Prostate gland (tissue), 2 donors: ENCODE measurements around the gene ATF5. TPM values are rescaled to one million over a fixed set of nuclear protein-coding genes. Genes with fewer than 3 reads are reported as not detected.
"Not testable (repeated sequence)": the region's sequence is repeated elsewhere in the genome, so short reads cannot be mapped to it uniquely, and the experiment has no call there.

Experiments
- DNase-seq: peaks from one replicate; pipeline ENCODE4 v3.0.0-alpha.2; 2019; ENCODE audit warnings: low spot score
- H3K27ac ChIP-seq, 2 donors: fragments of 200-600 bp; sonication (generic); 2 replicates each; pipeline ENCODE4 v1.5.1; 2017 to 2019
- H3K27me3 ChIP-seq: fragments of 200-600 bp; sonication (generic); replicated peaks from 2 replicates; pipeline ENCODE4 v1.5.1; 2019; ENCODE audit not compliant: insufficient read depth
- H3K36me3 ChIP-seq, 2 donors: fragments of 200-600 bp; sonication (generic); 1 replicate in 1 of 2; 2 replicates in 1 of 2; pipeline versions ENCODE4 v1.5.1 to v1.8.1; 2017 to 2019
- H3K4me1 ChIP-seq: fragments of 200-600 bp; sonication (generic); replicated peaks from 2 replicates; pipeline ENCODE4 v1.5.1; 2019
- H3K4me3 ChIP-seq, 2 donors: fragments of 200-600 bp; sonication (generic); 2 replicates each; pipeline ENCODE4 v1.5.1; 2017 to 2019
- H3K9me3 ChIP-seq: fragments of 200-600 bp; sonication (generic); 2 replicates; pipeline ENCODE4 v1.5.1; 2017
- CTCF ChIP-seq, 4 experiments: fragments of 200-600 bp in 2 of 4; fragments of 450-650 bp in 2 of 4; sonication (generic) in 2 of 4; IDR thresholded peaks; 1 replicate in 3 of 4; 2 replicates in 1 of 4; pipeline ENCODE4 v1.5.1; 2016 to 2019; ENCODE audit warnings: antibody characterized with exemption in 4 of 4, mild to moderate bottlenecking in 2 of 4, moderate library complexity in 2 of 4
- POLR2A ChIP-seq: fragments of 450-650 bp; IDR thresholded peaks from one replicate; pipeline ENCODE4 v1.6.1; 2016; ENCODE audit warnings: antibody characterized with exemption, mild to moderate bottlenecking
- POLR2AphosphoS5 ChIP-seq: sonication (generic); formaldehyde crosslinking; IDR thresholded peaks from one replicate; pipeline ENCODE4 v1.6.1; 2017; ENCODE audit warnings: antibody characterized with exemption
- WGBS: methylation state at CpG from one replicate; pipeline ENCODE4 v1.1.5; 2018; 5-methylcytosine and 5-hydroxymethylcytosine counted together
- intact Hi-C: fragments of 100-400 bp; cut with DNase I; formaldehyde crosslinking; loops from one replicate; pipeline ENCODE4 v1.14.2; 2022
- total RNA-seq, 2 donors: library from RNA; depleted of rRNA; stranded (reverse); fragments of >200 nt; gene quantifications; one replicate each; pipeline ENCODE4 v1.1.0, GENCODE V29; 2016

Gene ATF5
- total RNA-seq, 2 donors from 2014 or later = 14.0 to 16.4 TPM

GRCh38 chr19:49923055-49924003, 5.7 kb upstream of the ATF5 start:
- TF ChIP-seq POLR2AphosphoS5 (no peak), POLR2A (no peak), CTCF (IDR thresholded peaks at IDR 0.05) (no peak)
- 90% methylated on average over 31 of the region's 31 CpGs for WGBS
- intact Hi-C loops = no loop called here
- H3K9me3 ChIP-seq = no peaks in the 10 kb centered on the region
- no peaks in the 10 kb centered on the region for H3K36me3 ChIP-seq
- peaks cover 8% of the 10 kb centered on the region for H3K4me1 ChIP-seq
- no peak overlapping the region for H3K4me3 ChIP-seq
- no peak overlapping the region for H3K27ac ChIP-seq
- DNase-seq = no peak
- H3K27me3 ChIP-seq = no peaks in the 10 kb centered on the region

- no peak for TF ChIP-seq POLR2AphosphoS5
- TF ChIP-seq CTCF (IDR thresholded peaks at IDR 0.05) = no peak
- TF ChIP-seq POLR2A = no peak
- no peak overlapping the region for H3K4me3 ChIP-seq
- WGBS = 78% methylated on average over 25 of the region's 25 CpGs
- DNase-seq = no peak
- no peak overlapping the region for H3K27ac ChIP-seq
- intact Hi-C loops = no loop called here
- H3K4me1 ChIP-seq = peaks cover 8% of the 10 kb centered on the region
- no peaks in the 10 kb centered on the region for H3K9me3 ChIP-seq
- H3K27me3 ChIP-seq = no peaks in the 10 kb centered on the region
- H3K36me3 ChIP-seq = no peaks in the 10 kb centered on the region
Observed at GRCh38 chr19:49924004-49924880, 4.8 kb upstream of the ATF5 start.

- H3K4me3 ChIP-seq, H3K4me1 ChIP-seq, intact Hi-C loops, H3K27ac ChIP-seq, H3K36me3 ChIP-seq, DNase-seq, H3K27me3 ChIP-seq, H3K9me3 ChIP-seq: not testable (repeated sequence)
- WGBS = 96% methylated on average over 13 of the region's 13 CpGs
Observed at GRCh38 chr19:49924881-49925210, 4.2 kb upstream of the ATF5 start.

- intact Hi-C loops = no loop called here
- Histone ChIP-seq H3K4me1 (peaks cover 12% of the 10 kb centered on the region), H3K27ac (no peak overlapping the region), H3K4me3 (no peak overlapping the region), H3K36me3 (no peaks in the 10 kb centered on the region), H3K27me3 (no peaks in the 10 kb centered on the region), H3K9me3 (no peaks in the 10 kb centered on the region)
- DNase-seq = no peak
- TF ChIP-seq CTCF (IDR thresholded peaks at IDR 0.05) (no peak), POLR2A (no peak), POLR2AphosphoS5 (no peak)
- 92% methylated on average over 5 of the region's 5 CpGs for WGBS
Observed at GRCh38 chr19:49925486-49925885, 3.5 kb upstream of the ATF5 start.

GRCh38 chr19:49926515-49926914, 2.5 kb upstream of the ATF5 start:
- Histone ChIP-seq H3K9me3 (no peaks in the 10 kb centered on the region), H3K27me3 (no peaks in the 10 kb centered on the region), H3K36me3 (no peaks in the 10 kb centered on the region), H3K4me1 (peaks cover 12% of the 10 kb centered on the region), H3K4me3 (no peak overlapping the region), H3K27ac (no peak overlapping the region)
- no peak for TF ChIP-seq POLR2A
- TF ChIP-seq POLR2AphosphoS5 = no peak
- TF ChIP-seq CTCF (IDR thresholded peaks at IDR 0.05) = no peak
- DNase-seq = no peak
- WGBS = 89% methylated on average over 10 of the region's 10 CpGs
- intact Hi-C loops = no loop called here
